Measurements from ENCODE around the gene DLG2.

Gene DLG2

GRCh38 chr11:83726316-83726715, 1900.8 kb downstream of the DLG2 start:
- TF ChIP-seq CTCF (IDR thresholded peaks at IDR 0.05; ENCODE audit: insufficient read depth, low read depth, low read length, missing control alignments) = no peak
- no peak for DNase-seq (ENCODE audit: low read depth)
- H3K4me3 ChIP-seq (ENCODE audit: low read length) = no peak overlapping the region

GRCh38 chr11:83725728-83726127, 1901.4 kb downstream of the DLG2 start:
- TF ChIP-seq CTCF (IDR thresholded peaks at IDR 0.05; ENCODE audit: insufficient read depth, low read depth, low read length, missing control alignments) = no peak
- DNase-seq (ENCODE audit: low read depth) = no peak
- H3K4me3 ChIP-seq (ENCODE audit: low read length) = no peak overlapping the region

- H3K4me3 ChIP-seq (ENCODE audit: low read length) = no peak overlapping the region
- no peak for DNase-seq (ENCODE audit: low read depth)
- TF ChIP-seq CTCF (IDR thresholded peaks at IDR 0.05; ENCODE audit: insufficient read depth, low read depth, low read length, missing control alignments) = no peak
Measured at GRCh38 chr11:83725269-83725560, 1901.9 kb downstream of the DLG2 start.

GRCh38 chr11:83723999-83724398, 1903.1 kb downstream of the DLG2 start:
- H3K4me3 ChIP-seq (ENCODE audit: low read length) = peak overlapping the region; percentile 25
- peak; percentile 59 for DNase-seq (ENCODE audit: low read depth)
- peak; percentile 46 for TF ChIP-seq CTCF (IDR thresholded peaks at IDR 0.05; ENCODE audit: insufficient read depth, low read depth, low read length, missing control alignments)

- TF ChIP-seq CTCF (IDR thresholded peaks at IDR 0.05; ENCODE audit: insufficient read depth, low read depth, low read length, missing control alignments) = no peak
- H3K4me3 ChIP-seq (ENCODE audit: low read length) = no peak overlapping the region
- DNase-seq (ENCODE audit: low read depth) = no peak
Measured at GRCh38 chr11:83722392-83723119, 1904.6 kb downstream of the DLG2 start.

GRCh38 chr11:83721263-83721662, 1905.9 kb downstream of the DLG2 start:
- TF ChIP-seq CTCF (IDR thresholded peaks at IDR 0.05; ENCODE audit: insufficient read depth, low read depth, low read length, missing control alignments) = no peak
- no peak overlapping the region for H3K4me3 ChIP-seq (ENCODE audit: low read length)
- DNase-seq (ENCODE audit: low read depth) = peak; percentile 58

GRCh38 chr11:83720675-83721074, 1906.5 kb downstream of the DLG2 start:
- H3K4me3 ChIP-seq (ENCODE audit: low read length) = no peak overlapping the region
- DNase-seq (ENCODE audit: low read depth) = no peak
- no peak for TF ChIP-seq CTCF (IDR thresholded peaks at IDR 0.05; ENCODE audit: insufficient read depth, low read depth, low read length, missing control alignments)

Measured in epithelial cell of esophagus (primary cell).